ENCODE data around the gene TMEM135.
"Not testable (repeated sequence)": the region's sequence is repeated elsewhere in the genome, so short reads cannot be mapped to it uniquely, and the experiment has no call there.

TMEM135 gene

DNA sequence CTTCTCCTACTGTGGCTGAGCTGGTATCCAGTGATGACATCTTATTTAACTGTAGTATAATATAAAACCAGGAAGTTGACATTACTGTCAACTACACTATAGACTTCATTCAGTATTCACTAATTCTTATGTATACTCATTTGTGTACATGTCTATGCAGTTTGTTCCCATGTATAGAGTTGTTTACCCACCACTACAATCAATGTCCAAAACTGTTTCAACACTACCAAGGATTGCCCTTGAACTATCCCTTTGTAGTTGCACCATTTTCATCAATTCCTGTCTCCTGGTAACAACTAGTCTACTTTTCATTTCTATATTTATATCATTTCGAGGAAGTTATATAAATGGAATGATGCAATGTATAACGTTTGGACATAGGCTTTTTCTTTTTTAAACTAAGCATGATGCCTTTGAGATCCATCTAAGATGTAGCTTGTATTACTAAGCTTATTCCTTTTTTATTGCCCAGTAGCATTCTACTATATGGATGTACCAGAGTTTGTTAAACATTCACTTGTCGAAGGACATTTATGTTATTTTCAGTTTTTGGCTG lies 39.2 kb downstream of the TMEM135 start:
- DNase-seq (ENCODE audit: low read depth in 2 of 2) = no peak

DNA sequence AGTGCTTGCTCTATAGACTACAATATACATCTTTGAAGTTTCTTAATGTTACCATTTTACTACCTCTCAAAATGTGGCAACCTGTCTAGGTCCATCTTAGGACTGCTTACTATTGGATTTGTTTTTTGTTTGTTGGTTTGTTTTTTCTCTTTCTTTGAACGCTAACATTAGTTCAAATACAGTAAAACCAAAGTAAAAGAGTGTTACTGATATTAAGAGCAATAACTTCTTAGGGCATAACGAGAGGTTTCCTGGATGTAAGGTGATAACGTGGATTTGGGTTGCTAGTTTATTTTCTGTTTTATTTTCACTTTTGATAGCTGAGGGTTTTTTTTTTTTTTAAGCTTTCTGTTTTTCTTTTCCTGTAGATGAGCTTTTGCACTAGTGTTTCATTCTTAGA lies 43.6 kb downstream of the TMEM135 start:
- DNase-seq (ENCODE audit: low read depth in 2 of 2) = no peak

DNA sequence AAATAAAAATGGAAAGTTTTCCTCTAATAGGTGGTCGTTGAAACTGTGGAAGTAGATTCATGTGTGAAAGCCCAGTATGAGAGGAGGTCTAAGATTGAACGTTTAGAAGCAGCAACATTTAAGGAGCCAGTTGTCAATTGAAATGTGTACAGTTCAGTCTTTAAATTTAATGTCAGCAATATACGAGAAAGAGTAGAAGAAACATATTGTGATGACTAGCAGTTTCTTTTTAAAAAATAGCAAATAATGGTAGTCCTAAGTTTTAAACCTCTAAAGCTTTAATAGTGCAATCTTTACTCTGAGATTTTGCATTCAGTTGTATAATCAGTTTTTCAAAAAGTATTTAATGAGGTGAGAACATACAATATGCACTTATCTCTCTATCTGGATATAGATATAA lies 44.9 kb downstream of the TMEM135 start:
- no peak for DNase-seq (ENCODE audit: low read depth in 2 of 2)

DNA sequence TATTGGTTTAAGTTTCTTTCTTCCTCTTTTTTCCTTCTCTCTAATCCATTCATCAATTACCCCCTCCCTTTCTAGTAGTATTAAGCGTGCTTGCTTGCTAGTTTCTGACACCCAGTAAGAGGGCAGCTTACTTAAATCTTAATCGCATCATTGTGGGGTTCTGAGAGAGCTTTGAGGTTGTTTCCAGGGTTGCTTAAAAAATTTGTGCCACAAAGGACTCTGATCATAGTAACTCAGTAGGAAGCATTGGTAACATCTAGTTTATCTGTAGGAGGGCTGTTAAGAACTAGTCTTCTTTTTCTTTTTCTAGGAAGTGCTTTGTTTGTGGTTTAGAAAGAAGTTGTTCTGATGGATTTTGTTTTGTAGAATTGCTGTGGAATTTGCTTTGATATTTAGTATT lies 45.3 kb downstream of the TMEM135 start:
- DNase-seq (ENCODE audit: low read depth in 2 of 2) = no peak

DNA sequence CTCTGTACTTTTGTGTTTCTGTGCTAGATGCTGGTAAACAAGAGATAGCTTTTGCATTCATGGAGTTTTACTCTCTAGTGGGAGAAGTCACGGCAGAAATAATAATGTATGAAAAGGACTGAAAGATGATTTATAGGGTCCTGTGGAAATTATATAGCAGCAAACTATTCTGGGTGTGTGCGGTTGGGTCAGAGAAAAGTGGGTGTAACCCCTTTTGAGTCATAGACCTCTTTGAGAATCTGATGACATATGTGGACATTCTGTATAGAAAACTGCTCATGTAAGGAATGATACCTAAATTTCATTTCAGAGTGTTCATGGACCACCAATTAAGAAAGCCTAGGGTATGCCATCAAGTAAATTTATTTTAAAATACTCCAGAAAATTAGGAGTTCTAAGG lies 54.4 kb downstream of the TMEM135 start:
- DNase-seq (ENCODE audit: low read depth in 2 of 2) = no peak

DNA sequence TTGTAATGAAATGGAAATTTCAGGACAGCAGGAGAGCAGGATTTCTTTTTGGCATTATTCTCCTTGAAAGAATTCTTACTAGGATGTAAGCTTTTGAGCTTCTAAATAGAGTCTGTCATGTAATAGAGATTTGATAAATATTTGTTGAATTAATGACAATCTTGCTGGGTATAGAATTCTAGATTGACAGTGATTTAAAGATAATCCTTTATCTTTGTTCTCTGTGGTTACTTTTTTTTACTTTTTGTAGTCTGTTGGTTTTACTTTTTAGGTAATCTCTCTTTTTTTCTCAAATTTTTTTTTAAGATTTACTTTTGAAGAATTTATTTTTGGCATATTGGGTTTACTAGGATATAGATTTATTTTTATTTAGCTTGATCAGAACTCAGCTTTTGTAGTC lies 54.8 kb downstream of the TMEM135 start:
- DNase-seq (ENCODE audit: low read depth in 2 of 2) = no peak

DNA sequence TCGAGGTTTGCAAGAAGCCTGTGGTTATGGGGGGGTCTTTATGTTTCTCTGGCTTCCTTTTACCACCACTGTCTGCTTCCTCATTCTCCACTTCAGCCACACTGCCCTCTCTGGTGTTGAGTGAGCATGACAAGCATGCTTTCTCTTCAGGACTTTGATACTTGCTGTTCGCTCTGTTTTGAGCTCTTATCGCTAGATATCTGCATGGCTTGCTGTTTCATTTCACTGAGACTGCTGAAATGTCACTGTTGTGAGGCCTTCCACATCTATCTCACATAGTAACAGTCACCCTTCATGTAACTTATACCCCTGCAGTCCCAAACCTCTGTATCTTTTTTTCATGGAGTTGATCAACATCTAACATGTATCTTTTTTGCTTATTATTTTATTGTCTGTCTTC lies 59.8 kb downstream of the TMEM135 start:
- DNase-seq (ENCODE audit: low read depth in 2 of 2) = no peak

DNA sequence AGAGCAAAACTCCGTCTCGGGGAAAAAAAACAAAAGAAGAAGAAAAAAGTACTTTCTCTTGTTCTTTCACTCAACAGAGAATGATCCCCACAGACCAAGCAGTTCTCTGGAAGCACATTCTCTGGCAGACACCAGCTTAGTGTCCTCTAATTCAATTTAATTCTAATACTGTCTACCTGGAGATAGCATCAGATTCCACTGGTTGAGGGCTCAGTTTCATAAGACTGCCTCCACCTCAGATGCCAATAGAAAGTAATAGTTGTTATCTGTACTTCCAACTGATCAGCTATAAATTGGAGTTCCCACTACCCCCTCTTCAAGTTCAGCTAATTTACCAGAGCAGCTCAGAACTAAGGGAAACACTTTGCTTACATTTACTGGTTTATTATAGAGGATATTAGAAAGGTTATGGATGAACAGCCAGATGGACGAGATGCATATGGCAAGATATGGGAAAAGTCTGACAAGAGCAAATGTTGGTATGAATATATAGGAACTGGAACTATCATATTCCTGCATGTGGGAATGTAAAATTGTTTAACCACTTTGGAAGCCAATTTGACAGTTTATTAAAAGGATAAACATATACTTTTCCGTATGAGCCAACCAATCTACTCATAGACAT lies 64.3 kb downstream of the TMEM135 start:
- no peak for DNase-seq (ENCODE audit: low read depth in 2 of 2)

DNA sequence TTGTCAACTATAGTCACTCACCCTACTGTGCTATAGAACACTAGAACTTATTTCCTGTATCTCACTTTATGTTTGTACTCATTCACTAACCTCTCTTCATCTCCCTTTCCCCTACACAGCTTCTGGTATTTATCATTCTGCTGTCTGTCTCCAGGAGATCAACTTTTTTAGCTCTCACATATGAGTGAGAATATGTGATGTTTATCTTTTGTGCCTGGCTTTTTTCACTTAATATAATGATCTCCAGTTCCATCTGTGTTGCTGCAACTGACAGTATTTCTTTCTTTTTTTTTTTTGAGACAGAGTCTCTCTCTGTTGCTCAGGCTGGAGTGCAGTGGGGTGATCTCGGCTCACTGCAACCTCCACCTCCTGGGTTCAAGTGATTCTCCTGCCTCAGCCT lies 68.1 kb downstream of the TMEM135 start:
- DNase-seq (ENCODE audit: low read depth in 2 of 2) = peak; percentile 20 to 24

DNA sequence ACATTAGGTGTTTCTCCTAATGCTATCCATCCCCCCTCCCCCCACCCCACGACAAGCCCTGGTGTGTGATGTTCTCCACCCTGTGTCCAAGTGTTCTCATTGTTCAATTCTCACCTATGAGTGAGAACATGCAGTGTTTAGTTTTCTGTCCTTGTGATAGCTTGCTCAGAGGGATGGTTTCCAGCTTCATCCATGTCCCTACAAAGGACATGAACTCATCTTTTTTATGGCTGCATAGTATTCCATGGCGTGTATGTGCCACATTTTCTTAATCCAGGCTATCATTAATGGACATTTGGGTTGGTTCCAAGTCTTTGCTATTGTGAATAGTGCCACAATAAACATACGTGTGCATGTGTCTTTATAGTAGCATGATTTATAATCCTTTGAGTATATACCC lies 69.6 kb downstream of the TMEM135 start:
- DNase-seq (ENCODE audit: low read depth in 2 of 2) = not testable (repeated sequence)

DNA sequence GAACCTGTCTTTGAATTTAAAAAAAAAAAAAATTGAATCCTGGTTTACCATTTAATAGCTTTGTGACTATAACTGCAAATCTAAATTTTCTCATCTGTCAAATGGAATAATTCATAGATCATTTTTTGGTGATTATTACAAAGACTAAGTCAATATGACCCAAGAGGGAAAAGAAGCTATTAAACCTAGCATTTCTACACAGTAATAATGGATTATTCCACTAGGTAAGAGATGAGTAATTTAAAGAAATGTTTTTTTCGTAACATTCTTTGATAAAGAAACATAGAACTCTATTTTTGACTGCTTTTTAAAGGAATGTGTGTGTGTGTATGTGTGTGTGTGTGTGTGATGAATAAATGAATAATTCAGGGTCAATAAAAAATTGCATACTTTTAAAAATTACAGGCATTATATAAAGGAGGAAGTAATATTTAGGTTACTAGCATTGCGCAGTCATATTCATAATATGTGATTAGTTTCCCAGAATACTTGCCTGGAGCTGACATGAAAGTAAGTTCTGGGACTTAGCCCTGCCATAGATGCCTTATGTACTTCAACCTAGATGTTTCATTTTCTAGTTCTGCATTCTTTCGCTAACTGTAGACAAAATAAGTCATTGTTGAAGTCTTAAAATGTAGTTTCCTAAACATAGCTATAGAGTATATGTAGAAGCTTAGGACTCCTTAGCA lies 72.9 kb downstream of the TMEM135 start:
- DNase-seq (ENCODE audit: low read depth in 2 of 2) = no peak

DNA sequence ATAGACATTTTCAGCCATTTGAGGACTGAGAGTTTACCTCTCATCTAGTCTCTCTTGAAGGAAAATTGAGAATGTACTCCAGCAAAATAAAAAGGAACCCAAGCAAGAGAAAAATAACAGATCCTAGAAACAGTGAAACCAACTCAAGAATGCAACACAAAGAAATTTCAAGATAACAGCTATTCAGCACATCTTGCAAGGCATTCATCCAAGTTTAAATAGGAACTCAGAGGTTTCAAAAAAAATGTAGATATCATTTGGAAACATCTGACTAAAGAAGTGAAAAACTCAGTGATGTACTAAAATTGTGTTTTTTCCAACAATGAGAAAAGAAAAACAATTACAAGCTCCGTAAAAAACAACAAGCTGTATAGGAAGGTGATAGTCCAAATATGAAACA lies 76.4 kb downstream of the TMEM135 start:
- no peak for DNase-seq (ENCODE audit: low read depth in 2 of 2)

DNA sequence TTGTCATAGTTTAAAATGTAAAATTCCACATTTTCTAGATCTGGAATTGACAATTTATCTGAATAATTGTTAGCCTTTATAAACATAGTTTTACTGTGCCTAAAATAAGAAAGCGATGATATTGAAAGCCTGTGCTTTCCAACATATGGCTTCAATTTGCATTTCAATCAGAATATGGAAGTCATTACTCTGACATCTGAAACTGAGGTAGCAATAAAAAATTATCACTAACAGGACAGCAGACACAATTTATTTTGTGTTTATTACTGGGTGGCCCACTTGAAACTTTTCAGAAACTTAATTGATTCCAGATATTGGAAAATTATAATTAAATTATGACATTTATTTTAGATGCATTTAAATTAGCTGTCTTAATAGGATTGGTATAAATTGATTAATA lies 78.5 kb downstream of the TMEM135 start:
- peak; percentile 40 to 43 for DNase-seq (ENCODE audit: low read depth in 2 of 2)

DNA sequence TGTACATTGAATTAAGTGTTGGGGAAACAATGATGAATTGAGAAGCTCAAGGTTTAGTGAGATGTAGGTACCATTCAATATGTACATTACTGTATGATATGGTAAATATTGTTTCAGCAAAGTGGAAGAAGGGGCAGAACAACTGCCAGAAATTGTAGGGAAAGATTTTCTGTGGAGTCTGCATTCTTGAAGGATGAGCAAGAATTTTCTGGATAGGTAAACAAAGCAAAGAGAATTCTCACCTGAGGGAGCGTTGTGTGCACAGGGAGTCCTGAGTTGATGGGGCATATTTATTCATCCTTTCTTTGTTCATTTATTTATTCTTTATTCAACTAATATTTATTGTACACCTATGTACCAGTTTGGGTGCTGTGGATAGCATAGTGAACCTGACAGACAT lies 83.2 kb downstream of the TMEM135 start:
- no peak for DNase-seq (ENCODE audit: low read depth in 2 of 2)

DNA sequence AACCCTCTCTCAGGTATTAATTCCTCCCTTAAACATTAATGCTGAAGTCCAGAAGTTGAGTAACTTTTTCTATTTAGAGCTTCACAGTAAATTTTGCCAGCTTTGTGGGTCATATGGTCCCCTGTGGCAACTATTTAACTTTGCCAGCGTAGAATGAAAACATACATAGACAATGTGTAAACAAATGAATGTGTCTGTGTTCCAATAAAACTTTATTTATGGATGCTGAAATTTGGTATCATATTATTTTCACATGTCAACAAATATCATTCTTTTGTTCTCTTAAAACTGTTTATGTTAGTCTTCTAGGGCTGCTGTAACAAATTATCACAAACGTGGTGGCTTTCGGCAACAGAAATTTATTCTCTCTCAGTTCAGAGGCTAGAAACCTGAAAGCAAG lies 85.1 kb downstream of the TMEM135 start:
- no peak for DNase-seq (ENCODE audit: low read depth in 2 of 2)

DNA sequence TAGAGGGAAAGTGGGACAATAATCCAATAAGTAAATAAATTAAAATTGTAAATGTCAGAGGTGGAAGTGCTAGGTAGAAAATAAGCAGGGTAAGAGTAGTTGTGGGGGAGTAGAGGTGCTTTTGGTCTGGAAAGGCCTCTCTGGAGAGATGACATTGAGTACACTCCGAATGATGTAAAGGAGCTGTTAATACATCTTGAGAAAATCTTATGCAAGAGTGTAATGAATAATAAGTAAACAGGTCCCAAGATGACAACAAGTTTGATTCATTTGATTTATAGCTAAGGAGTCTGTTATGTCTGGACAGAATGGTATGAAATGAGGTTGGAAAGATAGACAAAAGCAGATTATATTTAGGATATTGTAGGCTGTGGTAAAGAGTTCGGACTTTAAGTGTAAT lies 87.5 kb downstream of the TMEM135 start:
- no peak for DNase-seq (ENCODE audit: low read depth in 2 of 2)

DNA sequence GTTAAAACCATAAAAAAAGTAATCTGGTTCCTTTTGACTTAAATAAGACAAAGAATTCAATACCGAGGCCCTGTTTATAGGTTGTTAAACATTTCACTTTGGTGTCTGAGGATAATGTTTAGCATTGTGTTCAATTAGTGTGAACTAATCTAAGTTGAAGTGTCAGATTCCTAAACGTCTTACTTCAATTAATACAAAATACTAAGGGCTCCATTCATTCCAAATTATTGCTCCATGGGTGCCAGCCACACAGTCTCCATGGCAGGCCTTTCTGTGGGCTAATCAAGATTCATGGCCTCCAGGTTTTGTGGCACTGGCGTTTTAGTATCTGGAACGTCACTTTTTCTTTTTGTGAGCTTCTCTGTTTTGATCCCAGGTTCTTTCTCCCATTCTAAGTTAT lies 89.4 kb downstream of the TMEM135 start:
- no peak for DNase-seq (ENCODE audit: low read depth in 2 of 2)

DNA sequence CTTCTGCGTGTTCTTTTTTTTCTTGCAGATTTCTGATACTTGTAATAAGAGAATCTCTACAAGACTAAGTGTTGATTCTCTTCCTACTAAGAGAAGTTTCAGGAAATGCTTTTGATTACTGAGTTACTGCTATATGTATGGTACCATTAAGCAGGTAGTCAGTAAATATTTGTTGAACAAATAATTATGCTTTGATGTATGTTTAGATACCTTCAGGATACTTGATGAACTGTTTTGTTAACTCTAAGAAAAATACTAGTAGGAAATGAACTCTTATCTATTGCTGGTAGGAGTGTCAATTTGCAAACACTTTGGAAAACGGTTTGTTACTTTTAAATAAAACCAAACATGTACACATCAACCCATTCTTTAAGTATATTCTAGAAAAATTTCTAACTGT lies 90.6 kb downstream of the TMEM135 start:
- no peak for DNase-seq (ENCODE audit: low read depth in 2 of 2)

DNA sequence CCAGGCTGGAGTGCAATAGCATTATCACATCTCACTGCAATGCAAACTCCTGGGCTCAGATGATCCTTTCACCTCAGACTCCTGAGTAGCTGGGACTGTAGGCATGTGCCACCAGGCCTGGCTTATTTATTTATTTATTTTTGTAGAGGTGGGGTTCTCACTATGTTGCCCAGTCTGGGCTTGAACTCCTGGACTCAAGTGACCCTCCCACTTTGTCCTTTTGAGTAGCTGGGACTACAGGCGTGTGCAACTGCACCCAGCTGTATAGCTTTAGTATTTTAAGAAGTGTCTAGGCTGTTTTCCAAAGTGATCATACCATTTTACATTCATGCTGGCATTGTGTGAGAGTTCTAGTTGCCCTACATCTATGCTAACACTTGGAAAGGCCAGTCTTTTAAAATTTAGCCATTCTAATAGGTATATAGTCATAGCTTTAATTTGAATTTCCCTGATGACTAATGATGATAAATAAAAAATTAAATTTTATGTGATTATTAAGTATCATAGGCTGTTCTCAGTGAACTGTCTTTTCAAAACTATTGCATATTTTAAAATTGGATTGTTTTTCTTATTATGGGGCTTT lies 96.9 kb downstream of the TMEM135 start:
- no peak for DNase-seq (ENCODE audit: low read depth in 2 of 2)

DNA sequence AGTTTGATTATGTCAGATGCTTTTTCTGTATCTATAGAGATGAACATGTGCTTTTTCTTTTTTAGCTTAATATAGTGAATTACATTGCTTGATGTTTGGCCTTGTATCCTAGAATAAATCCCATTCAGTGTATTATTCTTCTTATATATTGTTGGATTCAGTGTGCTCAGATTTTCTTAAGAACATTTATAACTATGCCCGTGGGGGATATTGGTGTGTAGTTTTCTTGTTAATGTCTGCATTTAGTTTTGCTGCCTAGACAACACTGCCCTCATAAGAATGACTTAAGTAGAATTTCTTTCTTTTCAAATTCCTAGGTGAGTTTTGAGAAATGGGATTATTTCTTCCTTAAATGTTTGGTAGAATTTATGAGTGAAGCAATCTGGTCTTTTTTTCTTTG lies 98.5 kb downstream of the TMEM135 start:
- DNase-seq (ENCODE audit: low read depth in 2 of 2) = no peak

DNA sequence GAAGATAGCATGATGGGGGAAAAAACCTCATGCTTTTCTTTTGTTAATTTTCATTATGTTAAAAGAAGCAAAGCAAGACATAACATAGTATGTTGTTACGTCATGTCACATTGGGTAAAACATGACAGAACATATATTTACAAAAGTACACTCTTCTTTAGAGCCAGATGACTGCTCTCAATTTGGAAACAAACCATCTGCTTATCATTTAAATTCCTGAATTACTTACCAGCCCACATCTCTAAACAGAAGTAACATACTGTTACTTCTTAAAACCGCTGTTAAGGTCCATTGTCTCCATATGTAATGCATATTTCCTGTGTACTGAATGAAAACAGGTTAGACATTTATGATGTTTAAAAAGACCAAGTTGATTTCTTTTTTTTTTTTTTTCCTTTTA lies 100.0 kb downstream of the TMEM135 start:
- peak; percentile 75 for DNase-seq (ENCODE audit: low read depth in 2 of 2)

DNA sequence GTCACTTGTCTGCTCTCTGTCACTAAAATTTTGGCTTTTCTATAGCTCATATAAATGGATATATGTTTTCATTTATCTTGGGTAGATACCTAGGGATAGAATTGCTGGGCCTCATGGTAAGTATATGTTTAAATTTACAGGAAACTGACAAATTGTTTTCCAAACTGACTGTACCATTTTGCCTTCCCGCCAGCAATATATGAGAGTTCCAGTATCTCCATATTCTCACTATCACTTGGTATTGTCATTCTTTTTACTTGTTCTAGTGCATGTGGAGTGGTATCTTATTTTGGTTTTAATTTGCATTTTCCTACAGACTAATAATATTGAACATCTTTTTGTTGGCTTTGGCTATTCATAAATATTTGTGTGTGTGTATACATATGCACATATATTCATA lies 101.7 kb downstream of the TMEM135 start:
- DNase-seq (ENCODE audit: low read depth in 2 of 2) = no peak

DNA sequence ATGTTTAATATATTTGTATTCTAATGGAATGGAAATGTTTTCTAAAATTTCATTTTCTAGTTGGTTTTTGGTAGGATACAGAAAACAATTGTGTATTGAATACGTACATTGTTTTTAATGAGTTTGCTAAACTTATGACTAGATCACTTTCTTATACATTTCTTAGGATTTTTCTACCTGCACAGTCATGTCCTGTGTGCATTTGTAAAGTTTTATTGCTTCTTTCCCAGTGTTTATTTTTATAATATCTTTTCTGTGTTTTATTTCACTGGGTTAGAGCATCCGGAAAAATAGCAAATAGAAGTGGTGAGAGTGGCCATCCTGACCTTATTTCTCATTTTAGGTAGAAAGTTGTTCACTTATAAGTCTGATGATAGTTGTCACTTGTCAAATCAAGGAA lies 103.6 kb downstream of the TMEM135 start:
- no peak for DNase-seq (ENCODE audit: low read depth in 2 of 2)
